Mesenchymal stem cell (in vitro differentiated cells and primary cell): Measurements from ENCODE around the gene PPP2R5E.

Experiments
- DNase-seq: peaks from one replicate; pipeline ENCODE4 v3.0.0-alpha.2; 2013
- H2AFZ ChIP-seq: one replicate; pipeline ENCODE4 v1.6.1; 2013; ENCODE audit warnings: low read depth, mild to moderate bottlenecking, control low read depth, inconsistent platforms, low read length, moderate library complexity
- H2AK5ac ChIP-seq: 2 replicates; pipeline ENCODE4 v1.6.1; 2013; ENCODE audit warnings: low read length, moderate library complexity, mild to moderate bottlenecking, inconsistent platforms; ENCODE audit not compliant: severe bottlenecking
- H2BK120ac ChIP-seq: one replicate; pipeline ENCODE4 v1.6.1; 2013; ENCODE audit warnings: low read depth, mild to moderate bottlenecking, inconsistent platforms, low read length, moderate library complexity
- H2BK12ac ChIP-seq, 2 experiments: one replicate each; pipeline ENCODE4 v1.6.1; 2013; ENCODE audit warnings: inconsistent platforms in 2 of 2, low read length in 2 of 2, mild to moderate bottlenecking in 2 of 2, moderate library complexity in 2 of 2, control low read depth in 1 of 2
- H2BK15ac ChIP-seq: one replicate; pipeline ENCODE4 v1.6.1; 2013; ENCODE audit warnings: mild to moderate bottlenecking, low read depth, inconsistent platforms; ENCODE audit not compliant: poor library complexity, severe bottlenecking
- H2BK5ac ChIP-seq: 2 replicates; pipeline ENCODE4 v1.6.1; 2013; ENCODE audit warnings: low read depth, mild to moderate bottlenecking, low read length, control low read depth, inconsistent platforms; ENCODE audit not compliant: poor library complexity, severe bottlenecking
- H3K14ac ChIP-seq, 2 experiments: one replicate each; pipeline ENCODE4 v1.6.1; 2013; ENCODE audit warnings: inconsistent platforms in 2 of 2, low read length in 2 of 2, control low read depth in 1 of 2, mild to moderate bottlenecking in 1 of 2, moderate library complexity in 1 of 2
- H3K18ac ChIP-seq, 2 experiments: one replicate each; pipeline ENCODE4 v1.6.1; 2013; ENCODE audit warnings: inconsistent platforms in 2 of 2, low read length in 2 of 2, control low read depth in 1 of 2, low read depth in 1 of 2, mild to moderate bottlenecking in 1 of 2
- H3K23ac ChIP-seq, 2 experiments: one replicate each; pipeline ENCODE4 v1.6.1; 2013; ENCODE audit warnings: inconsistent platforms in 2 of 2, low read length in 2 of 2, mild to moderate bottlenecking in 2 of 2, moderate library complexity in 2 of 2, control low read depth in 1 of 2
- H3K27ac ChIP-seq: 2 replicates; pipeline ENCODE4 v1.5.1; 2013; ENCODE audit warnings: mild to moderate bottlenecking, moderate library complexity, low read length, control low read depth, inconsistent platforms; ENCODE audit not compliant: poor library complexity, severe bottlenecking
- H3K27me3 ChIP-seq, 2 experiments: 2 replicates each; pipeline versions ENCODE4 v1.6.1 to v1.7.0; 2013; ENCODE audit warnings: low read length in 2 of 2, mild to moderate bottlenecking in 2 of 2, moderate library complexity in 2 of 2, control low read depth in 1 of 2, inconsistent platforms in 1 of 2; ENCODE audit not compliant: control insufficient read depth in 1 of 2, insufficient read depth in 1 of 2
- H3K36me3 ChIP-seq, 2 experiments: 2 replicates each; pipeline versions ENCODE4 v1.6.1 to v1.7.0; 2013; ENCODE audit warnings: low read length in 2 of 2, control low read depth in 1 of 2, inconsistent platforms in 1 of 2, low read depth in 1 of 2, mild to moderate bottlenecking in 1 of 2; ENCODE audit not compliant: insufficient read depth in 2 of 2, control insufficient read depth in 1 of 2
- H3K4ac ChIP-seq, 2 experiments: one replicate each; pipeline ENCODE4 v1.6.1; 2013; ENCODE audit warnings: inconsistent platforms in 2 of 2, low read length in 2 of 2, mild to moderate bottlenecking in 2 of 2, moderate library complexity in 2 of 2, control low read depth in 1 of 2, low read depth in 1 of 2
- H3K4me1 ChIP-seq: 2 replicates; pipeline ENCODE4 v1.6.1; 2013; ENCODE audit warnings: low read depth, low read length, control low read depth; ENCODE audit not compliant: control insufficient read depth, insufficient read depth
- H3K4me2 ChIP-seq: 2 replicates; pipeline ENCODE4 v1.6.1; 2013; ENCODE audit warnings: low read length, mild to moderate bottlenecking, inconsistent platforms; ENCODE audit not compliant: poor library complexity, severe bottlenecking
- H3K4me3 ChIP-seq, 2 experiments: 2 replicates each; pipeline versions ENCODE4 v1.5.1 to v1.7.0; 2013; ENCODE audit warnings: low read length in 2 of 2, mild to moderate bottlenecking in 2 of 2, control low read depth in 1 of 2, low read depth in 1 of 2; ENCODE audit not compliant: insufficient read depth in 1 of 2
- H3K79me1 ChIP-seq: replicated peaks from 2 replicates; pipeline ENCODE4 v1.6.1; 2013; ENCODE audit warnings: mild to moderate bottlenecking, control low read depth, low read length, inconsistent platforms; ENCODE audit not compliant: poor library complexity, severe bottlenecking
- H3K9ac ChIP-seq: 2 replicates; pipeline ENCODE4 v1.7.0; 2013; ENCODE audit warnings: mild to moderate bottlenecking, low read length, moderate library complexity
- H3K9me3 ChIP-seq: 2 replicates; pipeline ENCODE4 v1.7.0; 2013; ENCODE audit warnings: mild to moderate bottlenecking, low read length; ENCODE audit not compliant: control insufficient read depth
- H4K8ac ChIP-seq: one replicate; pipeline ENCODE4 v1.6.1; 2013; ENCODE audit warnings: inconsistent platforms, mild to moderate bottlenecking, low read length, moderate library complexity
- H4K91ac ChIP-seq: one replicate; pipeline ENCODE4 v1.6.1; 2013; ENCODE audit warnings: mild to moderate bottlenecking, low read length, inconsistent platforms
- WGBS: methylation state at CpG from one replicate; pipeline ENCODE4 v1.1.7; 2013; ENCODE audit warnings: mixed read lengths; 5-methylcytosine and 5-hydroxymethylcytosine counted together

PPP2R5E gene

GRCh38 chr14:63512861-63513260 lies 30.3 kb downstream of the PPP2R5E start:
- H4K8ac ChIP-seq, result no peak overlapping the region

GRCh38 chr14:63510538-63510937 lies 32.6 kb downstream of the PPP2R5E start:
- Histone ChIP-seq H2AK5ac (no peak overlapping the region), H4K8ac (no peak overlapping the region), H3K14ac (no peak overlapping the region), H3K4me1 (peaks cover 8% of the 10 kb centered on the region), H3K27me3 (no peaks in the 10 kb centered on the region), H3K4ac (no peak overlapping the region), H3K36me3 (peaks cover 0 to 6% of the 10 kb centered on the region in 2 experiments), H4K91ac (no peak overlapping the region), H3K18ac (no peak overlapping the region), H3K23ac (no peak overlapping the region), H3K9me3 (no peaks in the 10 kb centered on the region), H2BK5ac (no peak overlapping the region), H2BK15ac (no peak overlapping the region), H3K9ac (no peak overlapping the region), H3K4me2 (no peak overlapping the region), H3K4me3 (no peak overlapping the region), H3K27ac (peak overlapping the region; percentile 84), H2BK12ac (no peak overlapping the region), H2BK120ac (no peak overlapping the region), H3K79me1 (peaks cover 19% of the 10 kb centered on the region), H2AFZ (no peak overlapping the region)
- peak; percentile 75 for DNase-seq
- 50% methylated on average over 5 of the region's 5 CpGs for WGBS

More at GRCh38 chr14:63512861-63513260, 30.3 kb downstream of the PPP2R5E start:
- Histone ChIP-seq H2AFZ (no peak overlapping the region), H2BK5ac (no peak overlapping the region), H3K36me3 (peaks cover 0 to 6% of the 10 kb centered on the region in 2 experiments), H3K4me2 (no peak overlapping the region), H3K27me3 (no peaks in the 10 kb centered on the region), H2BK12ac (no peak overlapping the region), H3K23ac (no peak overlapping the region), H2BK120ac (no peak overlapping the region), H4K91ac (no peak overlapping the region), H2AK5ac (no peak overlapping the region), H3K4ac (no peak overlapping the region), H3K4me3 (no peak overlapping the region), H3K9ac (no peak overlapping the region), H3K79me1 (peaks cover 11% of the 10 kb centered on the region), H3K18ac (no peak overlapping the region), H3K9me3 (no peaks in the 10 kb centered on the region), H2BK15ac (no peak overlapping the region), H3K4me1 (peaks cover 8% of the 10 kb centered on the region), H3K27ac (no peak overlapping the region), H3K14ac (no peak overlapping the region)
- no peak for DNase-seq

DNA sequence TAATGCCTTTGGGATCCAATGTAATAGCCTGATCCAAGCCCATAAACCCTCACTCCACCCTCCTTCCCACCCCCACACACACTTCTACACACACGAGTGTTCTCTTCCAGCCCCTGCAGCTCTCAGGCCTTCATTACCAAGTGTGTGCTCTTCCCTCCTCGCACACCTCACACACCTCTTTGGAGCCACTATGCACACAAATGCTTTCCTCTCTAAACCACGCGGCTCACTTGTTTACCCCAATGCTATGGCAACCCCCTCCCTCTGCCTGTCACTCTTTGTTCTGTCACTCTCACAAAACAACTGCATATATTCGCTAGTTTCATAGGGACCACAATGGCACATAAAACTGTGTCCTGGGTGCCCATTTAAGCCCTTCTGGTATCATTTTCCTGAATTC lies 35.1 kb downstream of the PPP2R5E start:
- no peak overlapping the region for H2BK12ac ChIP-seq
- no peak overlapping the region for H3K18ac ChIP-seq
- H2AK5ac ChIP-seq, result no peak overlapping the region
- H3K4ac ChIP-seq, result no peak overlapping the region
- no peak for DNase-seq
- H4K91ac ChIP-seq, result no peak overlapping the region
- peaks cover 22% of the 10 kb centered on the region for H3K79me1 ChIP-seq
- H2BK5ac ChIP-seq, result no peak overlapping the region
- no peak overlapping the region for H3K14ac ChIP-seq
- no peak overlapping the region for H2BK15ac ChIP-seq
- peaks cover 9% of the 10 kb centered on the region for H3K4me1 ChIP-seq
- H3K36me3 ChIP-seq, result peaks cover 0 to 6% of the 10 kb centered on the region in 2 experiments
- no peak overlapping the region for H2BK120ac ChIP-seq
- no peak overlapping the region for H3K4me3 ChIP-seq
- no peaks in the 10 kb centered on the region for H3K27me3 ChIP-seq
- no peak overlapping the region for H3K9ac ChIP-seq
- no peak overlapping the region for H2AFZ ChIP-seq
- 97% methylated on average over 5 of the region's 5 CpGs for WGBS
- H3K27ac ChIP-seq, result no peak overlapping the region
- H4K8ac ChIP-seq, result no peak overlapping the region
- peak overlapping the region in 1 of 2 experiments; percentile 23 for H3K23ac ChIP-seq
- no peak overlapping the region for H3K4me2 ChIP-seq
- H3K9me3 ChIP-seq, result no peaks in the 10 kb centered on the region

DNA sequence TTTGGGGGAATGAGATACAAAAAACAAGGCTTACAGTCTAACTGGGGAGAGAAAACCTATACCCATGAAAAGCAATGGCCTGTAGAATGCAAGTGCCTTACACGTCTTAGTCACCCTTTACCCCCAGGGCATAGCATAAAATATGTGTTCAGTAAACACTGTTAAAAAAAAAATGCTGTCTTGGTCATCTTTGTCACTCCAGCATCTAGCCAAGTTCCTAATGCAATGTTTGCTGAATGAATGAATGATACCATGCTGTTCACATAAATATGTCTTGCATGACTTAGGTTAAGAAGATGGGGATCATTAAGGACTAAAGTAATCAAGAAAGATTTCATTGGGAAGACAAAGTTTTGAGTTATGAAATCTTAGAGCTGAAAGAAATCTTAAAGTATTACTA lies 38.5 kb downstream of the PPP2R5E start:
- peak; percentile 45 for DNase-seq
- Histone ChIP-seq H3K9me3 (no peaks in the 10 kb centered on the region), H2BK15ac (no peak overlapping the region), H3K36me3 (peaks cover 0 to 3% of the 10 kb centered on the region in 2 experiments), H3K27ac (no peak overlapping the region), H2BK12ac (no peak overlapping the region), H4K8ac (no peak overlapping the region), H2AK5ac (no peak overlapping the region), H3K18ac (no peak overlapping the region), H3K4me3 (no peak overlapping the region), H3K4me2 (no peak overlapping the region), H3K27me3 (no peaks in the 10 kb centered on the region), H3K79me1 (peaks cover 30% of the 10 kb centered on the region), H4K91ac (no peak overlapping the region), H3K4me1 (peaks cover 3% of the 10 kb centered on the region), H3K23ac (no peak overlapping the region), H2BK120ac (no peak overlapping the region), H2AFZ (no peak overlapping the region), H2BK5ac (no peak overlapping the region), H3K4ac (no peak overlapping the region), H3K14ac (no peak overlapping the region), H3K9ac (no peak overlapping the region)
- no CpG with 5 or more reads among the region's 1 CpG for WGBS
